HG02884 (cell line): Measurements from ENCODE around the gene PIGM.
"Not testable (repeated sequence)": the region's sequence is repeated elsewhere in the genome, so short reads cannot be mapped to it uniquely, and the experiment has no call there.

Experiments used
- ATAC-seq: cut with Tn5 transposase; IDR thresholded peaks from one replicate; pipeline ENCODE4 v1.9.1; 2021; ENCODE audit warnings: mild to moderate bottlenecking, moderate library complexity; ENCODE audit not compliant: unreplicated experiment

Gene PIGM

GRCh38 chr1:160061369-160062229, 29.8 kb upstream of the PIGM start:
- no peak for ATAC-seq

GRCh38 chr1:160058087-160058486, 26.3 kb upstream of the PIGM start:
- no peak for ATAC-seq

DNA sequence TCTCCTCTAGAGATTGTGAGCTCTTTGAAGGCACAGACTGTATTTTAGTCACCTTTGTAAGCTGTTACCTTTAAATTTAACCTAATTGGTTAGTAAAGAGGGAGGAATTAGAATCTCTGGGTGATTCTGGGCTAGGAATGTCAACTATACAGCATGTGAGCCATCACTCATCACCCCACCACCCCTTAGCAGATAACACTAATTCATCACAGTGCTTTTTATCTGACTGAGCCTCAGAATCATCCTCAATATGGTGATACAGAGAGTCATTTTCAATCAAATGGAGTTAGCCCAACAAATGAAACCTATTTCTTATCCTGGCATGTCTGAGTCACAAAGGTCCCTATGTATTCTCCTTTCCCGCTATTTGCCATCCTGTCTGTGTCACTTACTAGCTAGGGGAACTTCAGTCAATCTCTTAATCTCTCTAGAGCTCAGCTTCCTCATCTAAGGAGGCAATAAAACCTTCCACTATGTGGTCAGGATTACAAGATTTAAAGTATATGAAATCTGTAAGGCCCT, 24.9 kb upstream of the PIGM start:
- no peak for ATAC-seq

- ATAC-seq = no peak
Measured at GRCh38 chr1:160053548-160054365, 22.0 kb upstream of the PIGM start.

DNA sequence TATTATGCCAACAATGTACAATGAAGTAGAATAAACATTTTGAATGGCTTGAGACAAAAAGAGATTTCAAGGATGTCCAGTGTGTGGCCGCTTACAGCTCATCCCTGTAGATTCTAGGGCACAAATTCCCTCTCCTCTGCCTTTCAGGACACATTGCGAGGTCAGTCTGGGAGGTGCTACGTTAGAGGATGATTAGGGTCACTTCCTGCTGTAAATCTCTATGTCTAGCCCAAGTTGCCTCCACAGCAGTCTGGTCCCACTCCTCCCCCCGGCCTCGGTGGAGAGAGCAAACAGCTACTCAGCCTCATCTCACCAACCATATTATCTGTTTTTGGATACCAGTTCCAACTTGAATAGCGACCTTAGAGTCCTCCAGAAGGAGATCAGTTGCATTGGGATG, 21.1 kb upstream of the PIGM start:
- no peak for ATAC-seq

- no peak for ATAC-seq
Measured at GRCh38 chr1:160050619-160051018, 18.8 kb upstream of the PIGM start.

- not testable (repeated sequence) for ATAC-seq
Measured at GRCh38 chr1:160050182-160050581, 18.4 kb upstream of the PIGM start.

DNA sequence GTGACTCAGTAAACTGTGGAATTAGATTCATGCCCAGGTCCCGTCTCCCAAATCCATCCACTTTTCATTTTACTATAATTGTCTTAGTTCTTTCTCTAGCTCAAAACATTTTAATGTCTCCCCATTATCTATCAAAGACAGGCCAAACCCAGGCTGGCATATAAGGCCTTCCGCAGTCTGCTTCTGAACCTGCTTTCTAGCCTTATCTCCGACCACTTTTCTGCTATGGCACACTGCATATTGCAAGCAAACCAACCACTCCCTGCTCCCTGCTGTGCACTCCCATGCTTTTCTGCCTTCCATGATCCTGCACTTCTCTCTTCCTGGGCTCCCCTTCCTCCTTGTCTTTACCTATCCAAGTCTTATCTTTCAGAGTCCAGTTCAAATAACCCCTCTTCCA, 17.3 kb upstream of the PIGM start:
- no peak for ATAC-seq

GRCh38 chr1:160048335-160048734, 16.5 kb upstream of the PIGM start:
- ATAC-seq = no peak

DNA sequence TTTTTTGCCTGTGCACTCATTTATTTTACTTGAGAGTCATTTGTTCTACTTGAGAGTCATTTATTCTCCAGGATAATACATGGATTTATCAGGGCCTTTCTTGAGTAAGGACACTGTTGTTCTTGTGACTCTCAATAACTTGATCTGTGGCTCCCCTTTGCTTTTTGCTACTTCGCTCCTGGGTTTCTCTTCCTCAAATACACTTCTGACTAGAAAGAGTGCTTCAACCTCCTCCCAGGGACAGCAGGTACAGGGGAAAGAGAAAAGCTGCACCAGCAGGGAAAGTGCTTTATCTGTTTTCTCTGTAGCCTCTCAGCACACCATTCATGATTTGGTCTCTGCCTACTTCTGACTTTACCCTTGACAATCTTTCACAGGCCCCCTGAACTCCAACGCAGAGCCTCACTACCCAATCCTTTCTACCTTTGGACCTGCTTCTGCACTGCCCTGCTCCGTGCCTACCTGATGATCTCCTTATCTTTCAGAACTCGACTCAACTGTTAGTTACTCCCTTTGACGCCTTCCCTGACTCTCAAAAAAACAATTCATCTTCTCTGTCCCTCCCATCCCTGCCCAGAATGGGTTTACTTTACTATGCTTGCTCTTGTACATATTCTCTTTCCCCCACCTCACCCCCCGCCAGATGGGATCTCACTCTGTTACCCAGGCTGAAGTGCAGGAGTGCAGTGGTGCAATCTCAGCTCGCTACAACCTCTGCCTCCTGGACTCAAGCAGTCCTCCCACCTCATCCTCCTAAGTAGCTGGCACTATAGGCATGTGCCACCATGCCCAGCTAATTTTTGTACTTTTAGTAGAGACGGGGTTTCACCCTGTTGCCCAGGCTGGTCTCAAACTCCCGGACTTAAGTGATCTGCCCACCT, 15.6 kb upstream of the PIGM start:
- ATAC-seq = peak; percentile 33

- ATAC-seq = peak; percentile 60
Measured at GRCh38 chr1:160046494-160047110, 14.8 kb upstream of the PIGM start.

GRCh38 chr1:160045653-160046052, 13.9 kb upstream of the PIGM start:
- no peak for ATAC-seq

GRCh38 chr1:160043543-160043942, 11.8 kb upstream of the PIGM start:
- no peak for ATAC-seq

- no peak for ATAC-seq
Measured at GRCh38 chr1:160040476-160040875, 8.7 kb upstream of the PIGM start.

GRCh38 chr1:160032165-160032820, 503 bp upstream of the PIGM start:
- ATAC-seq = peak; percentile 26

GRCh38 chr1:160030657-160031364, 979 bp downstream of the PIGM start:
- ATAC-seq = no peak

GRCh38 chr1:160028426-160028825, 3.4 kb downstream of the PIGM start:
- no peak for ATAC-seq

DNA sequence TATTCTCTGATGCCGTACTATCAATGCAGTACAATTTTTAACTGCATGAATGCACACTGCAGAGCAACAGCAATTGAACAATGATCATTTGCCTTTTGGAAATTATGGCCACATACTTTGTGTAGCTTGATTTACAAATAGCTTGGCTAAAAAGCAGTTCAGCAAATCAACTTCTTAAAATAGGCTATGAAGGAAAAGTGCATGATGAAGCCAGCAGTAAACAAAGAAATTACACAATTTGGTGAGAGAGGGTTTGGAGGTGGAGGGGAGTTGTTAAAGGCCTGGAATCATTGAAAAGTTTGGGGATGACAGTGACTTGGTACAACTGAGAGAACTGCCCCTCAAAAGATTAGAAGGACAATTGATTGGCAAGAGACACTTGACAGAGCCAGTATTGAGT, 6.5 kb downstream of the PIGM start:
- no peak for ATAC-seq

DNA sequence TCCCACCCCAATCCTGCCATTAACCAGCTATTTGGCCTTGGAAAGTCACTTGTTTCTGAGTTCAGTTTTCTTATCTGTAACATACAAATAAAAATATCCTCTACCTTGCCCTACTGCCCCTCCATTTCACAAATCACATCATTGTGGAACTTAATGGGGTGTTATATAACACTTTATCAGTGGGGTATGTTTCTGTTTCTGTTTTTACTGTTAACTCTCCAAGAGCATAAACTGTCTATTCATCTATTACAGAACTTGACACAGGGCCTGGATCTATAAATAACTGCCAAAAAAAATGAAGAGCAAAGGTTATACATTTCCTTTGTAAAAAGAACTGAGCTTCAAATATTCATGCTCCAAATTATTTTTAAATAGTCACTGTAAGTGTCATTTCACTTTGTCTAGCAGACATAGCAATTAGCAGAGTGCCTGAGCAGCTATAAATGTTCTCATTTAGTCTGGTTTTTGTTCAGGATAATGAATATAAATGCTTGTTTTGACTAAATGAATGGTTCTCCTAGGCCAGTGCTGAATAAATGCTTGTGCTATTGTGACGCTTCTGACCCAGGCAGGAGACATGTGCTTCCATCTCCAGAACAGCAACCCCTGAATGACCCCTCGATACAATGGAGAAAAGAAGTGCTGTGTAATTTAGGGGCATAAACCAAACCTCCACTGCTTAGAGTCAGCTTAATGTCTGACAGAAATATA, 7.4 kb downstream of the PIGM start:
- no peak for ATAC-seq
